Transverse colon (tissue), 4 donors: ENCODE data around the gene MSL1. TPM values are rescaled to one million over a fixed set of nuclear protein-coding genes. Genes with fewer than 3 reads are reported as not detected.

Source experiments
- DNase-seq: peaks from one replicate; pipeline ENCODE4 v3.0.0-alpha.2; 2019
- H3K27ac ChIP-seq, 4 donors: fragments of 200-600 bp; sonication (generic); 2 replicates each; pipeline ENCODE4 v1.5.1; 2016 to 2018; ENCODE audit warnings: inconsistent platforms in 4 of 4
- H3K27me3 ChIP-seq: fragments of 200-600 bp; sonication (generic); 2 replicates; pipeline ENCODE4 v1.5.1; 2017; ENCODE audit warnings: inconsistent platforms
- H3K36me3 ChIP-seq, 4 donors: fragments of 200-600 bp; sonication (generic); 2 replicates each; pipeline ENCODE4 v1.5.1; 2017 to 2019; ENCODE audit warnings: inconsistent platforms in 4 of 4
- H3K4me1 ChIP-seq, 4 donors: fragments of 200-600 bp; sonication (generic); 2 replicates each; pipeline ENCODE4 v1.5.1; 2017 to 2020; ENCODE audit warnings: inconsistent platforms in 4 of 4
- H3K4me3 ChIP-seq, 4 donors: fragments of 200-600 bp; sonication (generic); 1 replicate in 1 of 4; 2 replicates in 3 of 4; pipeline versions ENCODE4 v1.5.1 to v1.6.1; 2017 to 2019; ENCODE audit warnings: inconsistent platforms in 4 of 4
- H3K9me3 ChIP-seq, 2 donors: fragments of 200-600 bp; sonication (generic); 2 replicates each; pipeline ENCODE4 v1.5.1; 2017 to 2019; ENCODE audit warnings: inconsistent platforms in 2 of 2
- EP300 ChIP-seq: sonication (generic); formaldehyde crosslinking; IDR thresholded peaks from one replicate; pipeline ENCODE4 v1.6.1; 2017; ENCODE audit warnings: antibody characterized with exemption, low read depth
- POLR2A ChIP-seq: fragments of 450-650 bp; IDR thresholded peaks from one replicate; pipeline ENCODE4 v1.6.1; 2016; ENCODE audit warnings: antibody characterized with exemption, mild to moderate bottlenecking, moderate library complexity
- POLR2AphosphoS5 ChIP-seq, 3 donors: sonication (generic); formaldehyde crosslinking; IDR thresholded peaks; one replicate each; pipeline ENCODE4 v1.6.1; 2016; ENCODE audit warnings: antibody characterized with exemption in 3 of 3
- WGBS, 2 donors: methylation state at CpG; one replicate each; pipeline ENCODE4 v1.1.5; 2018; ENCODE audit warnings: low coverage in 1 of 2; 5-methylcytosine and 5-hydroxymethylcytosine counted together
- in situ Hi-C, 4 donors: fragments of 200-750 bp; cut with MboI; loops; one replicate each; pipeline versions ENCODE4 v1.15.0 to v1.15.1; 2017; ENCODE audit warnings: low sequenced_read_pairs in 3 of 4, low pct_ligation_motif_present in 1 of 4, low pct_unique_long_range_greater_than_20kb in 1 of 4
- intact Hi-C: fragments of 100-400 bp; cut with DNase I; formaldehyde crosslinking; loops from one replicate; pipeline ENCODE4 v1.15.1; 2023; ENCODE audit warnings: low total_unique reads
- total RNA-seq, 4 donors: library from RNA; depleted of rRNA; stranded (reverse); fragments of >200 nt; gene quantifications; one replicate each; pipeline ENCODE4 v1.1.0, GENCODE V29; 2016
- TF ChIP-seq, protein P1 (sequence below), 5 experiments: fragments of 200-600 bp in 3 of 5; fragments of 450-650 bp in 2 of 5; sonication (generic) in 3 of 5; IDR thresholded peaks; 1 replicate in 2 of 5; 2 replicates in 3 of 5; pipeline ENCODE4 v1.5.1; 2016 to 2017; ENCODE audit warnings: antibody characterized with exemption in 5 of 5, inconsistent platforms in 3 of 5, mild to moderate bottlenecking in 2 of 5, moderate library complexity in 1 of 5

The MSL1 gene
- total RNA-seq, 4 donors from 2014 or later: 73.9 to 258 (median 90.6) TPM

DNA sequence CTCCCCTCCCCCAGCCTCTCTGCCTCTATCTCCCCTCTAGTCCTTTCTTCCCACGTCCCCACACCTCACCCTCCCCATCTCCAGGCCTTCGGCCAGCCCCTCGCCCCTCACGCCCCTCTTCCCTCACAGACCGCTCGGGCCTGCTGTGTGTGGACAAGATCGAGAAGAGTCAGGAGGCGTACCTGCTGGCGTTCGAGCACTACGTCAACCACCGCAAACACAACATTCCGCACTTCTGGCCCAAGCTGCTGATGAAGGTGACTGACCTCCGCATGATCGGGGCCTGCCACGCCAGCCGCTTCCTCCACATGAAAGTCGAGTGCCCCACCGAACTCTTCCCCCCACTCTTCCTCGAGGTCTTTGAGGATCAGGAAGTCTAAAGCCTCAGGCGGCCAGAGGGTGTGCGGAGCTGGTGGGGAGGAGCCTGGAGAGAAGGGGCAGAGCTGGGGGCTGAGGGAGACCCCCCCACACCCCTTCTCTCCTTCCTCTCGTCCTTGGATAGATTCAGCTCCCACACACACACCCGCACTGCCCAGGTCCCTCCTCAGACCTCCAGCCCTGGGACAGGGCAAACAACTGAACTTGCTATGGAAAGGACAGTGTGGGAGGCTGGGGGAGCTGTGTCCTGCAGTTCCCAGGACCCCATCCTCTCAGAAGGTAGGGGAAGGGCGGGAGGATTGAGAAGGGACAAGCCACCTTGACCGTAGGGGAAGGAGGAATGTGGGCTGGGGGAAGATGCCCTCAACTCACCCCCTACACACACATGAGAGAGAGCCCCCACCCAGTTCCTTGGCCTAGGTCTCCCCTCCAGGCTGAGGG lies 32.5 kb upstream of the MSL1 start:
- Histone ChIP-seq H3K9me3 (no peaks in the 10 kb centered on the region), H3K27me3 (no peaks in the 10 kb centered on the region), H3K4me1 (peaks cover 11 to 38% (median 35%) of the 10 kb centered on the region in 4 donors), H3K36me3 (peaks cover 0 to 50% (median 19%) of the 10 kb centered on the region in 4 donors), H3K4me3 (no peak overlapping the region), H3K27ac (peak overlapping the region; percentile 33 to 99 (median 94))
- TF ChIP-seq, protein P1, sequence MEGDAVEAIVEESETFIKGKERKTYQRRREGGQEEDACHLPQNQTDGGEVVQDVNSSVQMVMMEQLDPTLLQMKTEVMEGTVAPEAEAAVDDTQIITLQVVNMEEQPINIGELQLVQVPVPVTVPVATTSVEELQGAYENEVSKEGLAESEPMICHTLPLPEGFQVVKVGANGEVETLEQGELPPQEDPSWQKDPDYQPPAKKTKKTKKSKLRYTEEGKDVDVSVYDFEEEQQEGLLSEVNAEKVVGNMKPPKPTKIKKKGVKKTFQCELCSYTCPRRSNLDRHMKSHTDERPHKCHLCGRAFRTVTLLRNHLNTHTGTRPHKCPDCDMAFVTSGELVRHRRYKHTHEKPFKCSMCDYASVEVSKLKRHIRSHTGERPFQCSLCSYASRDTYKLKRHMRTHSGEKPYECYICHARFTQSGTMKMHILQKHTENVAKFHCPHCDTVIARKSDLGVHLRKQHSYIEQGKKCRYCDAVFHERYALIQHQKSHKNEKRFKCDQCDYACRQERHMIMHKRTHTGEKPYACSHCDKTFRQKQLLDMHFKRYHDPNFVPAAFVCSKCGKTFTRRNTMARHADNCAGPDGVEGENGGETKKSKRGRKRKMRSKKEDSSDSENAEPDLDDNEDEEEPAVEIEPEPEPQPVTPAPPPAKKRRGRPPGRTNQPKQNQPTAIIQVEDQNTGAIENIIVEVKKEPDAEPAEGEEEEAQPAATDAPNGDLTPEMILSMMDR (IDR thresholded peaks at IDR 0.05): no peak
- TF ChIP-seq EP300: no peak
- no peak for TF ChIP-seq POLR2AphosphoS5 (IDR thresholded peaks at IDR 0.05)
- TF ChIP-seq POLR2A: no peak
- in situ Hi-C loops: no loop called here
- 40 to 78% methylated on average over 1 to 26 of the region's 26 CpGs for WGBS, 2 donors
- no peak for DNase-seq
- intact Hi-C loops: no loop called here

DNA sequence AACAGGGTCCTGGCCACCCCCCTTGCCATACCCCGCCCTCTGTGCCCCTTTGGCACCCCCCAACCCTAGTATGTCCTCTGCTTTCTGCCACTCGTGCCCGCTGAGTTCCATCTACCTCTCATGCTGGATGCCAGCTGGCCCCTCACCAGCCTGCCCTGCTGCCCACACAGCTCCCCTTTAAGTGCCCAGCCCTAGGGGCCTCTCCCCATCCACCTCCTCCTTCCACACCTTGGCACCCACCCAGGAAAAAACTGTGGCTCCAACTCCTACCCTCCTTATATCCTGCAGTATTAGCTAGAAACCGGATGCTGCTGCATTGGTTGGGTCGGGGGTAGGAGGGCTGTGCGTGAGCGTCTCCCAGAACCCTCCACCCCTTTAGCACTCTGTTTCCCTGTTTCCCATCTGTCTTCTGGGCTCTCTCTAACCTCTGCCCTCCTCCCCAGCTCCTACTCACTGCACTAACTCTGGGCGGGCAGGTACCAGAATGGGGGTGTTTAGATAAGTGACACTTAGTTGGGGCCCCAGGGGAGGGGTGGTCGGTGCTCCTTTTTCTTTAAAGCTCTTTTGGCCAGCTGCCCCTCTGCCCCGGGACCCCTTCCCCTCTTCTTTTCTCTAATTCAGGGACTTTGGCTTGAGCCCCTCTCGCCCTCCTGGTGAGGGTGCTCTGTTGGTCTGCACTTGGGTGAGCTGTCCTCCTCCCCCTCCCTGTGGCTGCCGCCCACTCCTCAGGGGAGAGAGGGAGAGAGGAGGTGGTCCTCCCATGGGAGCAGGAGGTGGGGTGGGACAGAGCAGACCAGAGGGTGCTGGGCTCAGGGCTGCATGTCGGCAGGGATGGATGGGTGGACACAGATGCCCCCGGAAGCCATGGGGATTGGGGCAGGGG lies 31.3 kb upstream of the MSL1 start:
- 70 to 75% methylated on average over 8 to 14 of the region's 14 CpGs for WGBS, 2 donors
- Histone ChIP-seq H3K27me3 (no peaks in the 10 kb centered on the region), H3K4me1 (peaks cover 17 to 48% (median 44%) of the 10 kb centered on the region in 4 donors), H3K9me3 (no peaks in the 10 kb centered on the region), H3K36me3 (peaks cover 0 to 48% (median 15%) of the 10 kb centered on the region in 4 donors), H3K27ac (peak overlapping the region; percentile 33 to 99 (median 94)), H3K4me3 (no peak overlapping the region)
- in situ Hi-C loops (no loop called here), intact Hi-C loops (no loop called here)
- TF ChIP-seq EP300 (no peak), POLR2AphosphoS5 (IDR thresholded peaks at IDR 0.05) (no peak), POLR2A (no peak)
- TF ChIP-seq, protein P1 (IDR thresholded peaks at IDR 0.05): no peak
- DNase-seq: no peak

DNA sequence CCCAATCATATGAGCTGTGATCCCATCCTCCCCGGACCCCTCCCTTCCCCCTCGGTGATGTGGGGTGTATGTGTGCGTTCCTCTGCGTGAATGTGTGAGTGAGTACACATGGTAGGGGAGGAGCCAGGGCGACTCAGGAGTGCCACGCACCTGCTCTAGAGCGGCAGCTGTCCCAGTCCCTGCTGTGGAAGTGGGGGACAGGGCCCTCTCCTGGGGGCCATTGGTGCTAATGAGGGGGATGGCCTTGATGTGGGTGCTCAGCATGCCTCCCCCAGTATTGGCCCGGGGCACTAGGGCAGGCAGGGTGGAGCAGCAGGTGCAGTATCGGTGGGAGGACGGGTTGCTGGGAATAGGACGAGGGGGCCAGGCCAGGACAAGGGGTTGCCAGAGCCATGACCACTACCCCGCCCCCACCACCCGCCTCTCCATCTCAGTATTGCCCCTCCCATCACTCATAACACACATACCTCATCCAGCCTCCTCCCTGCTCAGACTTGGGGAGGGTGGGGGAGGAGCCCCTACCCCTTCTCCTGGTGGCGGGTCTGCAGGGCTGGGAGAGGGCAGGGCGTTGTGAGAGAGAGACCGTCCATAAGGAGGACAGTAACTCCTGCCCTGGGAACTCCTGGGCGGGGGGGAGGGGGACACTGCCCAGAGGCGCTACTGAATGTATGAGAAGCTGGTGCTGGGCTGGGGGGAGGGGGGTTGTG lies 29.9 kb upstream of the MSL1 start:
- no peak for DNase-seq
- H3K27me3 ChIP-seq: no peaks in the 10 kb centered on the region
- in situ Hi-C loops (no loop called here), intact Hi-C loops (no loop called here)
- no peak overlapping the region for H3K4me3 ChIP-seq
- peak overlapping the region; percentile 93 to 99 (median 96) for H3K27ac ChIP-seq
- H3K36me3 ChIP-seq: peaks cover 0 to 39% (median 13%) of the 10 kb centered on the region in 4 donors
- H3K9me3 ChIP-seq: no peaks in the 10 kb centered on the region
- WGBS, 2 donors: 51% methylated on average over 13 of the region's 18 CpGs; no CpG with 5 or more reads in 1 of the 2 donors
- no peak for TF ChIP-seq POLR2AphosphoS5 (IDR thresholded peaks at IDR 0.05)
- TF ChIP-seq, protein P1 (IDR thresholded peaks at IDR 0.05): no peak
- no peak for TF ChIP-seq EP300
- TF ChIP-seq POLR2A: no peak
- H3K4me1 ChIP-seq: peaks cover 29 to 57% (median 54%) of the 10 kb centered on the region in 4 donors
